Measurements from ENCODE around the gene DBF4B. TPM values are rescaled to one million over a fixed set of nuclear protein-coding genes. Genes with fewer than 3 reads are reported as not detected.

The DBF4B gene
- total RNA-seq, 1 experiment from 2014 or later = 24.7 TPM

DNA sequence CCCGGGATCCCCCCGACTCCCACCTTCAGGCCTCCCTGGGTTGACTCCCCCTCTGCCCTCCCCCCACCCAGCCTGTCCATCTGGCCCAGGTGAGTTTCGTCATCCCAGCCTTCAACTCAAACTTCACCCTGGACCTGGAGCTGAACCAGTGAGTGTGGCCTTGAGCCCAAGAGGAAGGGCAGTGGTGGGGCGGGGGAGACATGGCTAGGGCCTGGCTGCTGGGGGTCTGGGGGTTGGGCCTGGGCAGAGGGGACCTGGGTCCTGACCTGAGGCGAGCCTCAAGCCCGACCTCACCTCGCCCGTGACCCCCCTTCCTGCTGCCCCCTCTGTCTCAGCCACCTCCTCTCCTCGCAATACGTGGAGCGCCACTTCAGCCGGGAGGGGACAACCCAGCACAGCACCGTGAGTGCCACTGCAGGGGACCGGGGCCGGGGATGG, 61.2 kb downstream of the DBF4B start:
- Histone ChIP-seq H3K9ac (ENCODE audit: extremely low read depth, insufficient read length, low read length) (no peak overlapping the region), H2BK15ac (ENCODE audit: low read depth, low read length) (no peak overlapping the region), H3K27me3 (ENCODE audit: insufficient read depth, low read length) (no peaks in the 10 kb centered on the region), H3K9me3 (ENCODE audit: control insufficient read depth, low read depth, low read length) (no peaks in the 10 kb centered on the region), H4K5ac (ENCODE audit: insufficient read length, low read depth, low read length) (no peak overlapping the region), H4K91ac (ENCODE audit: insufficient read length, low read depth, low read length) (no peak overlapping the region), H3K23ac (ENCODE audit: insufficient read length, low read depth, low read length) (no peak overlapping the region), H2BK5ac (ENCODE audit: insufficient read length, low read length) (no peak overlapping the region), H3K18ac (ENCODE audit: insufficient read length, low read depth, low read length) (no peak overlapping the region), H3T11ph (ENCODE audit: low read length) (no peak overlapping the region), H3K4me1 (ENCODE audit: insufficient read depth, low read length) (no peaks in the 10 kb centered on the region), H4K8ac (replicated peaks; ENCODE audit: insufficient read length, low read depth, low read length) (no peak overlapping the region), H4K20me1 (ENCODE audit: control insufficient read depth, insufficient read depth, insufficient read length) (no peaks in the 10 kb centered on the region), H3K4me2 (ENCODE audit: insufficient read depth, insufficient read length, low read length) (no peak overlapping the region), H2BK12ac (ENCODE audit: insufficient read length, low read depth, low read length) (no peak overlapping the region), H3K27ac (ENCODE audit: insufficient read length, low read depth, low read length) (no peak overlapping the region), H2BK20ac (ENCODE audit: low read depth, low read length, poor library complexity, severe bottlenecking) (no peak overlapping the region), H3K79me2 (ENCODE audit: insufficient read depth, low read length) (no peaks in the 10 kb centered on the region), H3K4ac (ENCODE audit: low read depth, low read length) (no peak overlapping the region), H3K79me1 (ENCODE audit: insufficient read depth, low read depth, low read length, poor library complexity, severe bottlenecking) (no peaks in the 10 kb centered on the region), H3K56ac (ENCODE audit: insufficient read length, low read depth, low read length) (no peak overlapping the region), H2BK120ac (ENCODE audit: low read depth, low read length, poor library complexity, severe bottlenecking) (no peak overlapping the region), H2AFZ (ENCODE audit: low read length) (no peak overlapping the region), H2AK5ac (ENCODE audit: insufficient read length, low read length) (no peak overlapping the region), H3K14ac (ENCODE audit: insufficient read depth, low read length) (no peak overlapping the region), H3K23me2 (ENCODE audit: insufficient read length, low read depth, low read length, poor library complexity, severe bottlenecking) (peaks cover under 1% of the 10 kb centered on the region)
- peaks cover 17 to 27% of the 10 kb centered on the region in 2 experiments for H3K4me1 Mint-ChIP-seq
- no CpG with 5 or more reads among the region's 15 CpGs for WGBS (ENCODE audit: extremely low coverage, insufficient read length, low lambda C conversion rate)
- H3K9me3 Mint-ChIP-seq = no peaks in the 10 kb centered on the region
- H3K27ac Mint-ChIP-seq = no peak overlapping the region
- H3K36me3 Mint-ChIP-seq (ENCODE audit: insufficient read depth in 1 of 3, low read depth in 3 of 3) = no peaks in the 10 kb centered on the region
- peaks cover 33% of the 10 kb centered on the region for H3K27me3 Mint-ChIP-seq (ENCODE audit: low read depth)
- H3K4me3 Mint-ChIP-seq = no peak overlapping the region
- TF ChIP-seq, protein P1, sequence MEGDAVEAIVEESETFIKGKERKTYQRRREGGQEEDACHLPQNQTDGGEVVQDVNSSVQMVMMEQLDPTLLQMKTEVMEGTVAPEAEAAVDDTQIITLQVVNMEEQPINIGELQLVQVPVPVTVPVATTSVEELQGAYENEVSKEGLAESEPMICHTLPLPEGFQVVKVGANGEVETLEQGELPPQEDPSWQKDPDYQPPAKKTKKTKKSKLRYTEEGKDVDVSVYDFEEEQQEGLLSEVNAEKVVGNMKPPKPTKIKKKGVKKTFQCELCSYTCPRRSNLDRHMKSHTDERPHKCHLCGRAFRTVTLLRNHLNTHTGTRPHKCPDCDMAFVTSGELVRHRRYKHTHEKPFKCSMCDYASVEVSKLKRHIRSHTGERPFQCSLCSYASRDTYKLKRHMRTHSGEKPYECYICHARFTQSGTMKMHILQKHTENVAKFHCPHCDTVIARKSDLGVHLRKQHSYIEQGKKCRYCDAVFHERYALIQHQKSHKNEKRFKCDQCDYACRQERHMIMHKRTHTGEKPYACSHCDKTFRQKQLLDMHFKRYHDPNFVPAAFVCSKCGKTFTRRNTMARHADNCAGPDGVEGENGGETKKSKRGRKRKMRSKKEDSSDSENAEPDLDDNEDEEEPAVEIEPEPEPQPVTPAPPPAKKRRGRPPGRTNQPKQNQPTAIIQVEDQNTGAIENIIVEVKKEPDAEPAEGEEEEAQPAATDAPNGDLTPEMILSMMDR (conservative IDR thresholded peaks at IDR 0.05) = no peak
- DNase-seq = no peak

Measured in H9 (cell line).